LNCaP clone FGC (cell line): Measurements from ENCODE around the gene TESMIN.

ENCODE experiments used
- DNase-seq: peaks from one replicate; pipeline ENCODE4 v3.0.0-alpha.2; 2011; ENCODE audit warnings: low read depth
- H3K4me3 ChIP-seq: 2 replicates; pipeline ENCODE4 v1.5.1; 2011; ENCODE audit warnings: mild to moderate bottlenecking, low read depth, low read length, control low read depth
- TF ChIP-seq, protein P1 (sequence below): IDR thresholded peaks from 2 replicates; pipeline ENCODE4 v1.5.1; 2012; ENCODE audit warnings: mild to moderate bottlenecking; ENCODE audit not compliant: control insufficient read depth, insufficient read depth; ENCODE audit errors: extremely low read depth

Gene TESMIN

DNA sequence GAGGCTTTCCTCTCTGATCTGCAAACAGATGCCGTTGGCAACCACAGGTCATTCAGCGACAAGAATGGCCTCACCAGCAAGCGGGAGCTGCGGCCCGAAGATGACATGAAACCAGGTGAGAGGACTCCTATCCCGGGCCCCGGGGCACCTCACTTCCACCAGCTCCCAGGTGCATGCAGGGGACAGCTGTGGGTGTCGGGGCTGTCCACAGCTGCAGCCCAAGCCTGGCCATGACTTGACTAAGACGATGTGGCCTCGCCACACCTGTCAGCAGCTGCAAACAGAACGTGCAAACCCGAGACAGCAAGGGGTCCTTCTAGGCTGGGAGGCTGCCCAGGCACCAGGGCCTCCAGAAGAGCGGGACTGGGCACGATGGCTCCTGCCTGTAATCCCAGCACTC is 63.3 kb downstream of the TESMIN start:
- TF ChIP-seq, protein P1, sequence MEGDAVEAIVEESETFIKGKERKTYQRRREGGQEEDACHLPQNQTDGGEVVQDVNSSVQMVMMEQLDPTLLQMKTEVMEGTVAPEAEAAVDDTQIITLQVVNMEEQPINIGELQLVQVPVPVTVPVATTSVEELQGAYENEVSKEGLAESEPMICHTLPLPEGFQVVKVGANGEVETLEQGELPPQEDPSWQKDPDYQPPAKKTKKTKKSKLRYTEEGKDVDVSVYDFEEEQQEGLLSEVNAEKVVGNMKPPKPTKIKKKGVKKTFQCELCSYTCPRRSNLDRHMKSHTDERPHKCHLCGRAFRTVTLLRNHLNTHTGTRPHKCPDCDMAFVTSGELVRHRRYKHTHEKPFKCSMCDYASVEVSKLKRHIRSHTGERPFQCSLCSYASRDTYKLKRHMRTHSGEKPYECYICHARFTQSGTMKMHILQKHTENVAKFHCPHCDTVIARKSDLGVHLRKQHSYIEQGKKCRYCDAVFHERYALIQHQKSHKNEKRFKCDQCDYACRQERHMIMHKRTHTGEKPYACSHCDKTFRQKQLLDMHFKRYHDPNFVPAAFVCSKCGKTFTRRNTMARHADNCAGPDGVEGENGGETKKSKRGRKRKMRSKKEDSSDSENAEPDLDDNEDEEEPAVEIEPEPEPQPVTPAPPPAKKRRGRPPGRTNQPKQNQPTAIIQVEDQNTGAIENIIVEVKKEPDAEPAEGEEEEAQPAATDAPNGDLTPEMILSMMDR: no peak
- no peak for DNase-seq

DNA sequence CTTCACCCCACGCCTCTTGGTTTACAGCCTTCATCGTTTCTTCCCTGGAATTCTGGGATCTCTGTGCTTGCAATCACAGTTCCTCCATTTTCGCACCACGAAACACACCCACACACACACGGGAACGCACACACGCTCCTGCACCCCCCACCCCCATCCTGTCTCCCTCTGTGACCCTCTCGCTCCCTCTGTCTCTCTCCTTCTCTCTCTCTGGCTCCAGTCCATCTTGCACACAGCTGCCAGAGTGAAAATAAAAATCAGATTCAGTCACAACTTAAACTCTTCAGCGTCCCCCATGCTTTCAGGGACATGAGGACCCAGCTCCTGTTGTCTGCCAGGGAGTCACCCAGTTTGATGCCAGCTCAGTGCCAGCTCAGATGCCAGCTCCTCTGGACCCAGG is 64.0 kb downstream of the TESMIN start:
- DNase-seq: no peak
- H3K4me3 ChIP-seq: no peak overlapping the region
- TF ChIP-seq, protein P1: no peak

More for the DNA sequence above, 63.3 kb downstream of the TESMIN start:
- no peak overlapping the region for H3K4me3 ChIP-seq

DNA sequence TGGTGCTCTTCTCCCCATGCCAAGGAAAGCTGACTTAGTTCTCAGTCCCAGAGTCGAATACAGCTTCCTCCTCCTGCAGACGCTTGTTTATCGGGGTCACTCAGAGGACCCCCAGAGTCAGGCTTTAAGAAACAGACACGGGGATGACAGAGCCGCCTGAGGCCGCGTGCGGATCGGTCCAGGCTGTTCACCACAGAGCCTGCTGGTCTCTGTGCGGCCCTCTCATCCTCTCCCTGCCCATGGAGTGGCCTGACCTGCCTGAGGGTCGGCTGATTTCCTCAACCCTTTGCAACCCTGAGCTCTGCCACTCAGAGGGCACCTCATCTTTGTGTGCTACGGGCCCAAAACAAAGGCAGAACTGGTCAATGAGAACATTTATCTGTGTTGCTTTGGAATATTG is 64.8 kb downstream of the TESMIN start:
- H3K4me3 ChIP-seq: no peak overlapping the region
- TF ChIP-seq, protein P1: no peak
- DNase-seq: no peak

DNA sequence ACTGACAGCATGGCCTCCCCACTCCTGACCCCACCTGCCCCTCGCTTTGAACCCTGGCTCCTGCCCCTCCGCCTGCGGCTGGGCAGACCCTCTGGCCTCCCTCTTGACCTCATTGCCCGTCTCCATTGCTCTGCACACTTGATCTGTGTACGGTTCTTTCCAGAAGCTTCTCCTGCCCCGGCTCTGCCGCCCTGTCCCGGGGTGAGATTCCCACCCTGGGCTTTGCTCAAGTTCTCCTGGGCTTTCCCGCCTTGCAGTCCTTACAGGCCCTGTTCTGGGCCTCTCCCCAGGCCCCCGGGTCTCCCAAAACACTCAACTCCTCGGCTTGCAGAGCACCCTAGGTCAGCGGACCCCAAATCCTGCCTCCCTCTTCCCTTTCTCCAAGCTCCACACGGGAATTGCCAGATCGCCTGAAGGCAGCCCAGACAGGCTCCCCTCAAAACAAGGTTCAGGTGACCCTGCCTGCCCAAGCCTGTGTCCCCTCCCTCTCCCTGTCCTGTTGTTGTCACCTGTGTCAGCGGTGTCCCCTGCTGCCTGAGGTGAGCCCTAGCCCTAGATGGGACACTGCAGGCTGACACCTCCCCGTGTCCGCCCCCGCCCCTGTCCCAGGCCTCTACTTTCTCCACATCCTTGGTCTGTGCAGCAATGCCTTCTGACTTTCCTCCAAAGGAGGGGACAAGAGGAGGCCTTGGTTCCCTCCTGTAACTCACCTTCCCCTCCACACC is 65.5 kb downstream of the TESMIN start:
- TF ChIP-seq, protein P1: no peak
- DNase-seq: no peak
- no peak overlapping the region for H3K4me3 ChIP-seq

DNA sequence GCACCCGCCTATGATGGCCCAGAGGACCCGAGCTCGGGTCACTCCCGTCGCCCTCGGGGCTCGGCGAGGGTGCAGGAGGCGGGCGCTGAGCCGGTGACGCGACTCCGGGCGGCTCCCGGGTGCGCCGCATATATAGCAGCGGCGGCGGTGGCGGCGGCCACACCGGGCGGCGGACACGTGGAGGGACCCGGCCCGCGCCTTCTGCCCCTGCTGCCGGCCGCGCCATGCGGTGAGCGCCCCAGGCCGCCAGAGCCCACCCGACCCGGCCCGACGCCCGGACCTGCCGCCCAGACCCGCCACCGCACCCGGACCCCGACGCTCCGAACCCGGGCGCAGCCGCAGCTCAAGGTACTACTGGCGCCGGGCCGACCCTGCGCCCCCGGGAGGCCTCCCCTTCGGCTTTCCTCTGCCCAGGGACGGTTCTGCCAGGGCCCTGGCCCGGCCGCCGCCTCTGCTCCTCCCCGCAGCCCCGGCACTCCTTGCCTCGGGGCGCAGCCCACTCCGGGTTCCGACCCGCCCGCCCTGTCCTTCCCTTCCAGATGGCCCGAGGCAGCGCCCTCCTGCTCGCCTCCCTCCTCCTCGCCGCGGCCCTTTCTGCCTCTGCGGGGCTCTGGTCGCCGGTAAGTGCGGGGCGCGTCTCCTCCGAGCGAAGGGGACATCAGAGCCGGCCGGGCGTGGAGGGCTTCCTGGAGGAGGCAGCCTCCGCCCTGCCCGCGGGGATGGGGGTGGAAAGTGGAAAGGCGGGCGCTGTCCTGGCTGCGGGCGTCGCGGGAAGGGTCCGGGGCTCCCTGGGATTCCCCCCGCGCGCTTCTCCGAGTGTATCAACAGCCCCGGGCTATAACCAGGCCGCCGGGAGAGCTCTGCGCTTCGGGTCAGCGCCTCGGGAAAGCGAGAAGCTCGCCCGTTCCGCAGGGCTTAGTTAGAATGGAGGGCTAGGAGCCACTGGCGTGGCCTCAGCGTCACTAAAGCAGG is 66.6 kb downstream of the TESMIN start, which contains the start of gene GAL:
TSS of gene GAL (plus strand) at position 160 of the 972 bp plus-strand sequence. CDS start at position 540, 380 bp downstream.
- no peak for DNase-seq
- peak within 1 kb of the TSS; percentile 60 for H3K4me3 ChIP-seq
- TF ChIP-seq, protein P1: no peak

DNA sequence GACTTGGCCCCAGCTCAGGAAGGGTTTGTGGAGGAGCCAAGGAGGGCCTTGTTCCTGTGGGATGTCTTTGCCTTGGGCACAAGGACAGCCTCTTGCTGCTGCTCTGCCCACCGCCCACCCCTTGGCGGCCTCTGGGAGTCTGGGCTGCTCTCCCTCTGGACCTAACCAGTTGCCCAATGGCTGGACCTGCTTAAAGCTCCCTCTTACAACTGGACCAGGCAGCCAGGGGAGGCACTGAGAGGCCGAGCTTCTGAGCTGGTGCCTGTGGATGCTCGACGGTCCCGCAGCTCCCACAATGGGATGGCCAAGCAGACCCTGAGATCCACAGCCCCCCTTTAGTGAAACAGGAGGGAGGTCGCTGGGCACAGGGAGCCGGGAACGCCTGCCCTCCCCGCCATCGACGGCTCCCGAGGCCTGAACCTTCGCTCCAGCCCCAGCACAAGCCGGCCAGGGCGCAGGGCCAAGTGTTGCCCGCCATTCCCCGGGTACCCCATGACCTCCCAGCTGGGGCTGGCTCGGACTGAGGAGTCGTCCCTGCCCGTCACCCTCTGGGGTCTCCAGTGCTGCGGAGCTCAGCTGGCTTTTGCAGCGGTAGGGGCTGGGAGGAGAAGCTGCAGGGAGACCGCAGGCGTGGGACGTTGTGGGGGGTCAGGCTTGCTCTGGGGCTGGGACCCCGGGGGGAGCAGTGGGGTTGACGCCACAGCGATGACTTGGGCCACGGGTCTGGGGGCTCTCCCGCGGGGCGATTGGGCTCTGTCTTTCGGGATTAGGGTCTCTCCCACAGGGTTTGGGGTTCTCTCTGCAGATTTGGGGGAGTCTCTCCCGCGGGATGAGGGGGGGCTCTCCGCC is 67.6 kb downstream of the TESMIN start:
- TF ChIP-seq, protein P1: no peak
- DNase-seq: no peak
- H3K4me3 ChIP-seq: peak overlapping the region; percentile 60
